HepG2 (cell line): ENCODE results near the gene IL36B. TPM values are rescaled to one million over a fixed set of nuclear protein-coding genes. Genes with fewer than 3 reads are reported as not detected.
A peak's percentile ranks its signal among the peaks of the same experiment; 100 is the strongest.

Experiments used
- ARHGAP35 ChIP-seq: sonication (generic); formaldehyde crosslinking; IDR thresholded peaks from 2 replicates; pipeline ENCODE4 v1.9.0; 2022; ENCODE audit warnings: mild to moderate bottlenecking, inconsistent platforms, moderate library complexity, missing genetic modification reagents, borderline replicate concordance
- CREM ChIP-seq, 2 experiments: sonication (generic) in 1 of 2; formaldehyde crosslinking in 1 of 2; IDR thresholded peaks; 2 replicates each; pipeline versions ENCODE4 v1.4.0 to v1.6.1; 2016 to 2020; ENCODE audit warnings: antibody characterized with exemption in 1 of 2, mild to moderate bottlenecking in 1 of 2, missing genetic modification reagents in 1 of 2
- EHMT2 ChIP-seq: fragments of 200-600 bp; sonication (generic); IDR thresholded peaks from 2 replicates; pipeline ENCODE4 v1.7.0; 2017; ENCODE audit warnings: antibody characterized with exemption, low read depth, low read length, borderline replicate concordance
- FLYWCH1 ChIP-seq: sonication (generic); formaldehyde crosslinking; IDR thresholded peaks from 2 replicates; pipeline ENCODE4 v1.8.1; 2023; ENCODE audit warnings: mild to moderate bottlenecking, missing genetic modification reagents
- HNRNPLL ChIP-seq: fragments of 200-400 bp; formaldehyde crosslinking; IDR thresholded peaks from 2 replicates; pipeline ENCODE4 v1.6.1; 2017; ENCODE audit warnings: mild to moderate bottlenecking, low read depth, low read length; ENCODE audit not compliant: poor library complexity, severe bottlenecking
- KDM4B ChIP-seq: sonication (generic); formaldehyde crosslinking; IDR thresholded peaks from 2 replicates; pipeline ENCODE4 v1.4.0; 2020; ENCODE audit warnings: missing genetic modification reagents
- MIXL1 ChIP-seq: IDR thresholded peaks from 2 replicates; pipeline ENCODE4 v1.6.1; 2016
- NONO ChIP-seq, 2 experiments: fragments of 450-650 bp in 1 of 2; sonication (generic) in 1 of 2; formaldehyde crosslinking in 1 of 2; IDR thresholded peaks in 1 of 2; conservative IDR thresholded peaks in 1 of 2; 2 replicates each; pipeline versions ENCODE4 v1.6.1 to v1.8.0; 2017 to 2022; ENCODE audit warnings: mild to moderate bottlenecking in 1 of 2, missing genetic modification reagents in 1 of 2, moderate library complexity in 1 of 2
- SALL1 ChIP-seq: sonication (generic); formaldehyde crosslinking; IDR thresholded peaks from 2 replicates; pipeline ENCODE4 v1.8.0; 2022; ENCODE audit warnings: mild to moderate bottlenecking, missing genetic modification reagents
- SMAD3 ChIP-seq: sonication (generic); formaldehyde crosslinking; IDR thresholded peaks from 2 replicates; pipeline ENCODE4 v1.4.0; 2020; ENCODE audit warnings: missing genetic modification reagents
- SP5 ChIP-seq: IDR thresholded peaks from 2 replicates; pipeline ENCODE4 v1.6.1; 2016; ENCODE audit warnings: low read depth, borderline replicate concordance
- TBX2 ChIP-seq: sonication (generic); formaldehyde crosslinking; IDR thresholded peaks from 2 replicates; pipeline ENCODE4 v1.5.0; 2020; ENCODE audit warnings: missing genetic modification reagents, mild to moderate bottlenecking, borderline replicate concordance
- ZBTB38 ChIP-seq: sonication (generic); formaldehyde crosslinking; IDR thresholded peaks from 2 replicates; pipeline ENCODE4 v1.5.1; 2020; ENCODE audit warnings: mild to moderate bottlenecking, missing genetic modification reagents
- ZC3H13 ChIP-seq: sonication (generic); formaldehyde crosslinking; IDR thresholded peaks from 2 replicates; pipeline ENCODE4 v1.8.1; 2023; ENCODE audit warnings: mild to moderate bottlenecking, missing genetic modification reagents, moderate library complexity
- ZNF136 ChIP-seq: sonication (generic); formaldehyde crosslinking; IDR thresholded peaks from 2 replicates; pipeline ENCODE4 v1.8.1; 2022; ENCODE audit warnings: low read depth, mild to moderate bottlenecking, moderate library complexity, missing genetic modification reagents
- ZNF792 ChIP-seq: IDR thresholded peaks from 2 replicates; pipeline ENCODE4 v1.6.1; 2016
- ZNF878 ChIP-seq: sonication (generic); formaldehyde crosslinking; IDR thresholded peaks from 2 replicates; pipeline ENCODE4 v1.8.1; 2023; ENCODE audit warnings: mild to moderate bottlenecking, missing genetic modification reagents, moderate library complexity
- ZSCAN25 ChIP-seq: sonication (generic); formaldehyde crosslinking; IDR thresholded peaks from 2 replicates; pipeline ENCODE4 v1.8.0; 2022; ENCODE audit warnings: mild to moderate bottlenecking, missing genetic modification reagents
- polyA plus RNA-seq, 8 experiments: library from polyadenylated mRNA; depleted of rRNA in 3 of 8; stranded (reverse) in 7 of 8; unstranded in 1 of 8; fragments of >200 nt; fragmentation: Illumina TruSeq in 4 of 8; extraction: Trizol in 4 of 8; gene quantifications; 2 replicates each; pipeline versions ENCODE4 v1.2.1 to v1.2.3, GENCODE V29; 2011 to 2016; ENCODE audit warnings: low read depth in 4 of 8, missing spikeins in 1 of 8, mixed read lengths in 1 of 8; ENCODE audit not compliant: insufficient read depth in 1 of 8
- total RNA-seq, 5 experiments: library from RNA; depleted of rRNA; stranded (reverse); fragments of >200 nt; fragmentation: Illumina TruSeq; extraction: Trizol; gene quantifications; 2 replicates each; pipeline ENCODE4 v1.2.3, GENCODE V29; 2016; ENCODE audit warnings: low read depth in 1 of 5
- TF ChIP-seq, protein P1 (sequence below): sonication (generic); formaldehyde crosslinking; IDR thresholded peaks from 2 replicates; pipeline ENCODE4 v1.5.0; 2020; ENCODE audit warnings: mild to moderate bottlenecking, missing genetic modification reagents, borderline replicate concordance
- TF ChIP-seq, protein P2 (sequence below): IDR thresholded peaks from 2 replicates; pipeline ENCODE4 v1.6.1; 2018; ENCODE audit warnings: missing genetic modification reagents, mild to moderate bottlenecking, missing compliant biosample characterization

The IL36B gene
- total and polyA plus RNA-seq, 2 of the 13 experiments (the other 11 are each of a cell fraction or from before 2014, with no cell fraction given), result not detected

DNA sequence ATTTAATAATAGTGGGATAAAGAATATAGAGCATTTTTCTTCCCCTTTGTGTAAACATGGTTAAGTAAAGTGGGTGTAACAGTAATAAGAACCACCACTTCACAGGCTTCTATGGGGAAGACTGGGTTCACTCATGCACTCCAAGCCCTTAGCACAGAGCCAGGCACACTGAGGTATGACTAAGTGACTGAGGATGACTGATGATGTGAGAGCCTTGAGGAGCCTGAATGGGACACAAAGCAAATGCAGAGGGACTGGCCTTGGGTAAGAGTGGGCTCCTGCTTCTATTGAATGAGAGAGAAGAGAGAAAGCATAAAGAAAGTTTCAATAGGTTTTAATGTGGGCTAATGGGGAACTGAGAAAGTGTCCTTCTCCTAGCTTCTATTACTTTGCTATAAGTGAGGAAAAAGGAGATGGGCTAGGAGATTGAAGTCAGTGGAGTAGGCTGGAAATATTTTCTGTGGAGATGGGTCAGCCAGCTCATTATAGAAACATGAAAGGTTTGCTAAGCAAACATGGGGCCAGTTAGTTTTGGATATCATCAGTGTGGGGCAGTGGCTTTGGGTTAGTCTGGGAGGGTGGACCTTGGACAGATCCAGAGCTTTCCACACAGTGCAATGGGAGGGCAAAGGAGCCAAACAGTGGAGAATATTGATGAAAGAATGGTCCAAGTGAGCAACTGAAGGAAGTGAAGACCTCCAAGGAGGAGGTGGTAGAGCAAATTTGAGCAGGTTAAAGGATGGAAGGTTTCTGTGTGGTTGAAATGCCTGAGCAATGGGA, 35.7 kb upstream of the IL36B start (continued):
- TF ChIP-seq, protein P1, sequence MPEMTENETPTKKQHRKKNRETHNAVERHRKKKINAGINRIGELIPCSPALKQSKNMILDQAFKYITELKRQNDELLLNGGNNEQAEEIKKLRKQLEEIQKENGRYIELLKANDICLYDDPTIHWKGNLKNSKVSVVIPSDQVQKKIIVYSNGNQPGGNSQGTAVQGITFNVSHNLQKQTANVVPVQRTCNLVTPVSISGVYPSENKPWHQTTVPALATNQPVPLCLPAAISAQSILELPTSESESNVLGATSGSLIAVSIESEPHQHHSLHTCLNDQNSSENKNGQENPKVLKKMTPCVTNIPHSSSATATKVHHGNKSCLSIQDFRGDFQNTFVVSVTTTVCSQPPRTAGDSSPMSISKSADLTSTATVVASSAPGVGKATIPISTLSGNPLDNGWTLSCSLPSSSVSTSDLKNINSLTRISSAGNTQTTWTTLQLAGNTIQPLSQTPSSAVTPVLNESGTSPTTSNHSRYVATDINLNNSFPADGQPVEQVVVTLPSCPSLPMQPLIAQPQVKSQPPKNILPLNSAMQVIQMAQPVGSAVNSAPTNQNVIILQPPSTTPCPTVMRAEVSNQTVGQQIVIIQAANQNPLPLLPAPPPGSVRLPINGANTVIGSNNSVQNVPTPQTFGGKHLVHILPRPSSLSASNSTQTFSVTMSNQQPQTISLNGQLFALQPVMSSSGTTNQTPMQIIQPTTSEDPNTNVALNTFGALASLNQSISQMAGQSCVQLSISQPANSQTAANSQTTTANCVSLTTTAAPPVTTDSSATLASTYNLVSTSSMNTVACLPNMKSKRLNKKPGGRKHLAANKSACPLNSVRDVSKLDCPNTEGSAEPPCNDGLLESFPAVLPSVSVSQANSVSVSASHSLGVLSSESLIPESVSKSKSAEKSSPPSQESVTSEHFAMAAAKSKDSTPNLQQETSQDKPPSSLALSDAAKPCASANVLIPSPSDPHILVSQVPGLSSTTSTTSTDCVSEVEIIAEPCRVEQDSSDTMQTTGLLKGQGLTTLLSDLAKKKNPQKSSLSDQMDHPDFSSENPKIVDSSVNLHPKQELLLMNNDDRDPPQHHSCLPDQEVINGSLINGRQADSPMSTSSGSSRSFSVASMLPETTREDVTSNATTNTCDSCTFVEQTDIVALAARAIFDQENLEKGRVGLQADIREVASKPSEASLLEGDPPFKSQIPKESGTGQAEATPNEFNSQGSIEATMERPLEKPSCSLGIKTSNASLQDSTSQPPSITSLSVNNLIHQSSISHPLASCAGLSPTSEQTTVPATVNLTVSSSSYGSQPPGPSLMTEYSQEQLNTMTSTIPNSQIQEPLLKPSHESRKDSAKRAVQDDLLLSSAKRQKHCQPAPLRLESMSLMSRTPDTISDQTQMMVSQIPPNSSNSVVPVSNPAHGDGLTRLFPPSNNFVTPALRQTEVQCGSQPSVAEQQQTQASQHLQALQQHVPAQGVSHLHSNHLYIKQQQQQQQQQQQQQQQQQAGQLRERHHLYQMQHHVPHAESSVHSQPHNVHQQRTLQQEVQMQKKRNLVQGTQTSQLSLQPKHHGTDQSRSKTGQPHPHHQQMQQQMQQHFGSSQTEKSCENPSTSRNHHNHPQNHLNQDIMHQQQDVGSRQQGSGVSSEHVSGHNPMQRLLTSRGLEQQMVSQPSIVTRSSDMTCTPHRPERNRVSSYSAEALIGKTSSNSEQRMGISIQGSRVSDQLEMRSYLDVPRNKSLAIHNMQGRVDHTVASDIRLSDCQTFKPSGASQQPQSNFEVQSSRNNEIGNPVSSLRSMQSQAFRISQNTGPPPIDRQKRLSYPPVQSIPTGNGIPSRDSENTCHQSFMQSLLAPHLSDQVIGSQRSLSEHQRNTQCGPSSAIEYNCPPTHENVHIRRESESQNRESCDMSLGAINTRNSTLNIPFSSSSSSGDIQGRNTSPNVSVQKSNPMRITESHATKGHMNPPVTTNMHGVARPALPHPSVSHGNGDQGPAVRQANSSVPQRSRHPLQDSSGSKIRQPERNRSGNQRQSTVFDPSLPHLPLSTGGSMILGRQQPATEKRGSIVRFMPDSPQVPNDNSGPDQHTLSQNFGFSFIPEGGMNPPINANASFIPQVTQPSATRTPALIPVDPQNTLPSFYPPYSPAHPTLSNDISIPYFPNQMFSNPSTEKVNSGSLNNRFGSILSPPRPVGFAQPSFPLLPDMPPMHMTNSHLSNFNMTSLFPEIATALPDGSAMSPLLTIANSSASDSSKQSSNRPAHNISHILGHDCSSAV (CRISPR knock-in tag), result no peak
- peak; percentile 76 for TF ChIP-seq TBX2 (CRISPR knock-in tag)
- no peak for TF ChIP-seq NONO (IDR thresholded peaks at IDR 0.05)
- TF ChIP-seq NONO (CRISPR knock-in tag; conservative IDR thresholded peaks at IDR 0.05), result peak; percentile 39; the same call in 1 of the 2 replicates
- peak; percentile 97 for TF ChIP-seq SALL1 (CRISPR knock-in tag)
- no peak for TF ChIP-seq ZC3H13 (CRISPR knock-in tag)
- TF ChIP-seq, protein P2, sequence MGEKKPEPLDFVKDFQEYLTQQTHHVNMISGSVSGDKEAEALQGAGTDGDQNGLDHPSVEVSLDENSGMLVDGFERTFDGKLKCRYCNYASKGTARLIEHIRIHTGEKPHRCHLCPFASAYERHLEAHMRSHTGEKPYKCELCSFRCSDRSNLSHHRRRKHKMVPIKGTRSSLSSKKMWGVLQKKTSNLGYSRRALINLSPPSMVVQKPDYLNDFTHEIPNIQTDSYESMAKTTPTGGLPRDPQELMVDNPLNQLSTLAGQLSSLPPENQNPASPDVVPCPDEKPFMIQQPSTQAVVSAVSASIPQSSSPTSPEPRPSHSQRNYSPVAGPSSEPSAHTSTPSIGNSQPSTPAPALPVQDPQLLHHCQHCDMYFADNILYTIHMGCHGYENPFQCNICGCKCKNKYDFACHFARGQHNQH (CRISPR knock-in tag), result 0 out of 2 replicates have a peak, but pooled peaks have one; percentile 43
- 0 out of 2 replicates have a peak, but pooled peaks have one; percentile 61 for TF ChIP-seq ZNF792
- TF ChIP-seq SMAD3 (CRISPR knock-in tag), result 0 out of 2 replicates have a peak, but pooled peaks have one; percentile 65
- no peak for TF ChIP-seq FLYWCH1
- peak; percentile 41; the same call in 1 of the 2 replicates for TF ChIP-seq CREM (IDR thresholded peaks at IDR 0.05)
- TF ChIP-seq CREM (CRISPR knock-in tag; IDR thresholded peaks at IDR 0.05), result no peak
- peak; percentile 81 for TF ChIP-seq ZNF878
- no peak for TF ChIP-seq HNRNPLL
- TF ChIP-seq ZNF136, result 0 out of 2 replicates have a peak, but pooled peaks have one; percentile 47
- TF ChIP-seq SP5, result peak; percentile 21; the same call in 1 of the 2 replicates
- TF ChIP-seq ARHGAP35 (CRISPR knock-in tag), result no peak
- peak; percentile 45; the same call in 1 of the 2 replicates for TF ChIP-seq ZSCAN25 (CRISPR knock-in tag)
- TF ChIP-seq EHMT2, result peak; percentile 82; the same call in 1 of the 2 replicates
- TF ChIP-seq MIXL1, result peak; percentile 88
- TF ChIP-seq KDM4B, result 0 out of 2 replicates have a peak, but pooled peaks have one; percentile 44
- TF ChIP-seq ZBTB38 (CRISPR knock-in tag), result no peak
